Body of pancreas (tissue), 4 donors: Measurements from ENCODE around the gene BGN. TPM values are rescaled to one million over a fixed set of nuclear protein-coding genes. Genes with fewer than 3 reads are reported as not detected.

Experiments
- ATAC-seq: fragments of 150-250 bp; one replicate; pipeline ENCODE4 v1.9.1; 2016
- DNase-seq, 4 donors: peaks; one replicate each; pipeline ENCODE4 v3.0.0-alpha.2; 2019
- H3K27ac ChIP-seq, 4 donors: fragments of 200-600 bp; sonication (generic); 1 replicate in 3 of 4; 2 replicates in 1 of 4; pipeline versions ENCODE4 v1.5.1 to v1.6.1; 2016 to 2019; ENCODE audit warnings: mild to moderate bottlenecking in 1 of 4, mixed read lengths in 1 of 4, moderate library complexity in 1 of 4
- H3K27me3 ChIP-seq, 2 donors: fragments of 200-600 bp; sonication (generic); one replicate each; pipeline ENCODE4 v1.6.0; 2016; ENCODE audit warnings: mild to moderate bottlenecking in 1 of 2
- H3K36me3 ChIP-seq, 2 donors: fragments of 200-600 bp; sonication (generic); replicated peaks in 1 of 2; 2 replicates each; pipeline ENCODE4 v1.5.1; 2016; ENCODE audit warnings: low read depth in 2 of 2; ENCODE audit not compliant: insufficient read depth in 1 of 2
- H3K4me1 ChIP-seq: fragments of 200-600 bp; sonication (generic); one replicate; pipeline ENCODE4 v1.6.0; 2016
- H3K4me3 ChIP-seq, 2 donors: fragments of 200-600 bp; sonication (generic); 1 replicate in 1 of 2; 2 replicates in 1 of 2; pipeline ENCODE4 v1.5.1; 2016 to 2019
- H3K9me3 ChIP-seq, 3 donors: fragments of 200-600 bp; sonication (generic); 1 replicate in 2 of 3; 2 replicates in 1 of 3; pipeline ENCODE4 v1.5.1; 2016
- CTCF ChIP-seq, 7 experiments: fragments of 450-650 bp in 4 of 7; fragments of 200-600 bp in 3 of 7; sonication (generic) in 3 of 7; IDR thresholded peaks; one replicate each; pipeline ENCODE4 v1.5.1; 2016 to 2019; ENCODE audit warnings: antibody characterized with exemption in 7 of 7
- POLR2A ChIP-seq, 3 donors: fragments of 450-650 bp; IDR thresholded peaks; one replicate each; pipeline ENCODE4 v1.6.1; 2016; ENCODE audit warnings: antibody characterized with exemption in 3 of 3, mild to moderate bottlenecking in 2 of 3
- WGBS, 2 donors: methylation state at CpG; one replicate each; pipeline ENCODE4 v1.1.5; 2017; 5-methylcytosine and 5-hydroxymethylcytosine counted together
- intact Hi-C: fragments of 100-400 bp; cut with DNase I; formaldehyde crosslinking; loops from one replicate; pipeline ENCODE4 v1.15.1; 2023
- total RNA-seq, 2 donors: library from RNA; depleted of rRNA; stranded (reverse); fragments of >200 nt; gene quantifications; one replicate each; pipeline ENCODE4 v1.1.0, GENCODE V29; 2016

BGN gene
- total RNA-seq, 2 donors from 2014 or later = 30.7 to 34.0 TPM

GRCh38 chrX:153499341-153499740 lies 4.6 kb downstream of the BGN start:
- ATAC-seq = no peak
- H3K27me3 ChIP-seq = no peaks in the 10 kb centered on the region
- 68% methylated on average over 10 of the region's 15 CpGs; no CpG with 5 or more reads in 1 of the 2 donors for WGBS, 2 donors

GRCh38 chrX:153499876-153500275 lies 5.1 kb downstream of the BGN start:
- intact Hi-C loops = loop anchor here (10.0 kb wide), 1 partner anchor 465 kb away; no protein-coding TSS in a partner anchor
- H3K36me3 ChIP-seq = no peaks in the 10 kb centered on the region
- no peak overlapping the region for H3K4me3 ChIP-seq
- H3K27me3 ChIP-seq = no peaks in the 10 kb centered on the region
- H3K27ac ChIP-seq = no peak overlapping the region
- WGBS, 2 donors = 47 to 66% methylated on average over 6 to 7 of the region's 17 CpGs
- H3K9me3 ChIP-seq = no peaks in the 10 kb centered on the region
- ATAC-seq (no peak), DNase-seq (no peak)
- H3K4me1 ChIP-seq = no peaks in the 10 kb centered on the region
- TF ChIP-seq POLR2A (IDR thresholded peaks at IDR 0.05) (no peak), CTCF (IDR thresholded peaks at IDR 0.05) (no peak)

More at GRCh38 chrX:153499341-153499740, 4.6 kb downstream of the BGN start:
- no peak for DNase-seq
- H3K4me3 ChIP-seq = no peak overlapping the region
- TF ChIP-seq CTCF (IDR thresholded peaks at IDR 0.05) = no peak
- TF ChIP-seq POLR2A (IDR thresholded peaks at IDR 0.05) = no peak
- no peaks in the 10 kb centered on the region for H3K9me3 ChIP-seq
- no peak overlapping the region for H3K27ac ChIP-seq
- no peaks in the 10 kb centered on the region for H3K36me3 ChIP-seq
- intact Hi-C loops = no loop called here
- no peaks in the 10 kb centered on the region for H3K4me1 ChIP-seq

GRCh38 chrX:153500676-153501280 lies 6.0 kb downstream of the BGN start:
- 70 to 84% methylated on average over 9 of the region's 9 CpGs for WGBS, 2 donors
- H3K36me3 ChIP-seq = no peaks in the 10 kb centered on the region
- H3K9me3 ChIP-seq = no peaks in the 10 kb centered on the region
- no peak overlapping the region for H3K27ac ChIP-seq
- H3K27me3 ChIP-seq = no peaks in the 10 kb centered on the region
- no peak for DNase-seq
- no peak overlapping the region for H3K4me3 ChIP-seq
- H3K4me1 ChIP-seq = no peaks in the 10 kb centered on the region
- intact Hi-C loops = loop anchor here (10.0 kb wide), 1 partner anchor 466 kb away; no protein-coding TSS in a partner anchor
- TF ChIP-seq POLR2A (IDR thresholded peaks at IDR 0.05) (no peak), CTCF (IDR thresholded peaks at IDR 0.05) (no peak)
- ATAC-seq = no peak

GRCh38 chrX:153501530-153501929 lies 6.8 kb downstream of the BGN start:
- H3K9me3 ChIP-seq = no peaks in the 10 kb centered on the region
- no peaks in the 10 kb centered on the region for H3K4me1 ChIP-seq
- no peak overlapping the region for H3K27ac ChIP-seq
- DNase-seq (no peak), ATAC-seq (no peak)
- H3K36me3 ChIP-seq = no peaks in the 10 kb centered on the region
- intact Hi-C loops = loop anchor here (10.0 kb wide), 1 partner anchor 467 kb away; no protein-coding TSS in a partner anchor
- TF ChIP-seq POLR2A (IDR thresholded peaks at IDR 0.05) (no peak), CTCF (IDR thresholded peaks at IDR 0.05) (no peak)
- H3K4me3 ChIP-seq = no peak overlapping the region
- WGBS, 2 donors = 88% methylated on average over 3 of the region's 8 CpGs; no CpG with 5 or more reads in 1 of the 2 donors
- H3K27me3 ChIP-seq = no peaks in the 10 kb centered on the region

- Histone ChIP-seq H3K36me3 (no peaks in the 10 kb centered on the region), H3K4me3 (no peak overlapping the region), H3K27me3 (no peaks in the 10 kb centered on the region), H3K27ac (no peak overlapping the region), H3K9me3 (no peaks in the 10 kb centered on the region), H3K4me1 (no peaks in the 10 kb centered on the region)
- DNase-seq (no peak), ATAC-seq (no peak)
- TF ChIP-seq CTCF (IDR thresholded peaks at IDR 0.05) (no peak), POLR2A (IDR thresholded peaks at IDR 0.05) (no peak)
- WGBS, 2 donors = 69 to 73% methylated on average over 2 to 9 of the region's 10 CpGs
- intact Hi-C loops = loop anchor here (10.0 kb wide), 1 partner anchor 467 kb away; no protein-coding TSS in a partner anchor
Measured at GRCh38 chrX:153502131-153502530, 7.4 kb downstream of the BGN start.
